Stimulated activated CD4-positive, alpha-beta T cell treated with anti-CD3 and anti-CD28 coated beads, TNF-alpha, amount 100 ng/mL, for 24 hours (primary cell): ENCODE measurements around the gene PDE10A.
"Not testable (repeated sequence)": the region's sequence is repeated elsewhere in the genome, so short reads cannot be mapped to it uniquely, and the experiment has no call there.

ENCODE experiments used
- DNase-seq, 3 experiments: peaks; one replicate each; pipeline ENCODE4 v3.0.0-alpha.2; 2020; ENCODE audit warnings: low read depth in 3 of 3

The PDE10A gene

GRCh38 chr6:165586706-165587105 is 76.3 kb downstream of the PDE10A start:
- no peak for DNase-seq

GRCh38 chr6:165585060-165585459 is 78.0 kb downstream of the PDE10A start:
- no peak for DNase-seq

GRCh38 chr6:165584541-165584940 is 78.5 kb downstream of the PDE10A start:
- DNase-seq = no peak

GRCh38 chr6:165581678-165582077 is 81.4 kb downstream of the PDE10A start:
- no peak for DNase-seq

GRCh38 chr6:165580136-165580535 is 82.9 kb downstream of the PDE10A start:
- DNase-seq = no peak

GRCh38 chr6:165579151-165579550 is 83.9 kb downstream of the PDE10A start:
- no peak for DNase-seq

GRCh38 chr6:165577556-165577955 is 85.5 kb downstream of the PDE10A start:
- DNase-seq = no peak

GRCh38 chr6:165575158-165575549 is 87.9 kb downstream of the PDE10A start:
- no peak for DNase-seq

- no peak for DNase-seq
Observed at GRCh38 chr6:165574220-165575157, 88.6 kb downstream of the PDE10A start.

GRCh38 chr6:165573671-165574070 is 89.4 kb downstream of the PDE10A start:
- DNase-seq = no peak

GRCh38 chr6:165571721-165572132 is 91.3 kb downstream of the PDE10A start:
- no peak for DNase-seq

GRCh38 chr6:165571068-165571682 is 91.9 kb downstream of the PDE10A start:
- DNase-seq = no peak

GRCh38 chr6:165568326-165568725 is 94.7 kb downstream of the PDE10A start:
- no peak for DNase-seq

- no peak for DNase-seq
Observed at GRCh38 chr6:165566088-165566828, 96.8 kb downstream of the PDE10A start.

GRCh38 chr6:165562421-165563090 is 100.5 kb downstream of the PDE10A start:
- DNase-seq = no peak

- DNase-seq = no peak
Observed at GRCh38 chr6:165559632-165560031, 103.4 kb downstream of the PDE10A start.

- DNase-seq = not testable (repeated sequence)
Observed at GRCh38 chr6:165558097-165558496, 104.9 kb downstream of the PDE10A start.

- no peak for DNase-seq
Observed at GRCh38 chr6:165557674-165558073, 105.4 kb downstream of the PDE10A start.

GRCh38 chr6:165556116-165556843 is 106.8 kb downstream of the PDE10A start:
- DNase-seq = no peak

- DNase-seq = not testable (repeated sequence)
Observed at GRCh38 chr6:165554644-165555043, 108.4 kb downstream of the PDE10A start.

GRCh38 chr6:165552248-165552736 is 110.7 kb downstream of the PDE10A start:
- no peak for DNase-seq
